H9 (cell line): ENCODE measurements around the gene C10orf71. TPM values are rescaled to one million over a fixed set of nuclear protein-coding genes. Genes with fewer than 3 reads are reported as not detected.

Source experiments
- DNase-seq: peaks from one replicate; pipeline ENCODE4 v3.0.0-alpha.2; 2017
- H2AFZ ChIP-seq: one replicate; pipeline ENCODE4 v1.6.1; 2013; ENCODE audit warnings: mild to moderate bottlenecking, low read length, control low read depth, moderate library complexity
- H2AK5ac ChIP-seq: 2 replicates; pipeline ENCODE4 v1.6.1; 2013; ENCODE audit warnings: low read length, control low read depth, mixed read lengths; ENCODE audit not compliant: insufficient read length
- H2BK120ac ChIP-seq: one replicate; pipeline ENCODE4 v1.6.1; 2013; ENCODE audit warnings: low read depth, mild to moderate bottlenecking, low read length, control low read depth, inconsistent platforms; ENCODE audit not compliant: poor library complexity, severe bottlenecking
- H2BK12ac ChIP-seq: 2 replicates; pipeline ENCODE4 v1.6.1; 2013; ENCODE audit warnings: low read length, control low read depth, mixed read lengths, low read depth; ENCODE audit not compliant: insufficient read length
- H2BK15ac ChIP-seq: 2 replicates; pipeline ENCODE4 v1.6.1; 2013; ENCODE audit warnings: low read depth, low read length, control low read depth
- H2BK20ac ChIP-seq: one replicate; pipeline ENCODE4 v1.6.1; 2013; ENCODE audit warnings: low read depth, mild to moderate bottlenecking, low read length, control low read depth, inconsistent platforms; ENCODE audit not compliant: poor library complexity, severe bottlenecking
- H2BK5ac ChIP-seq: 2 replicates; pipeline ENCODE4 v1.6.1; 2013; ENCODE audit warnings: low read length, control low read depth, mixed read lengths; ENCODE audit not compliant: insufficient read length
- H3K14ac ChIP-seq: 2 replicates; pipeline ENCODE4 v1.6.1; 2013; ENCODE audit warnings: low read length, control low read depth; ENCODE audit not compliant: insufficient read depth
- H3K18ac ChIP-seq: 2 replicates; pipeline ENCODE4 v1.6.1; 2013; ENCODE audit warnings: low read depth, mild to moderate bottlenecking, mixed read lengths, low read length, control low read depth; ENCODE audit not compliant: insufficient read length
- H3K23ac ChIP-seq: 2 replicates; pipeline ENCODE4 v1.6.1; 2013; ENCODE audit warnings: low read length, control low read depth, mixed read lengths, low read depth; ENCODE audit not compliant: insufficient read length
- H3K23me2 ChIP-seq: 2 replicates; pipeline ENCODE4 v1.6.1; 2013; ENCODE audit warnings: low read depth, mild to moderate bottlenecking, mixed read lengths, low read length, control low read depth; ENCODE audit not compliant: insufficient read length, poor library complexity, severe bottlenecking
- H3K27ac ChIP-seq: 2 replicates; pipeline ENCODE4 v1.5.1; 2013; ENCODE audit warnings: low read length, control low read depth, mixed read lengths, low read depth; ENCODE audit not compliant: insufficient read length
- H3K27me3 ChIP-seq: 2 replicates; pipeline ENCODE4 v1.6.1; 2013; ENCODE audit warnings: low read length, control low read depth, inconsistent platforms; ENCODE audit not compliant: insufficient read depth
- H3K4ac ChIP-seq: 2 replicates; pipeline ENCODE4 v1.6.1; 2013; ENCODE audit warnings: low read depth, mild to moderate bottlenecking, control low read depth, inconsistent platforms, low read length, moderate library complexity
- H3K4me1 ChIP-seq: 2 replicates; pipeline ENCODE4 v1.6.1; 2013; ENCODE audit warnings: low read length, control low read depth, inconsistent platforms; ENCODE audit not compliant: insufficient read depth
- H3K4me2 ChIP-seq: 2 replicates; pipeline ENCODE4 v1.6.1; 2013; ENCODE audit warnings: low read length, control low read depth, mixed read lengths; ENCODE audit not compliant: insufficient read length, insufficient read depth
- H3K56ac ChIP-seq: 2 replicates; pipeline ENCODE4 v1.6.1; 2013; ENCODE audit warnings: low read depth, mild to moderate bottlenecking, mixed read lengths, low read length, control low read depth; ENCODE audit not compliant: insufficient read length
- H3K79me1 ChIP-seq: 2 replicates; pipeline ENCODE4 v1.6.1; 2013; ENCODE audit warnings: low read depth, mild to moderate bottlenecking, moderate library complexity, low read length, control low read depth, inconsistent platforms; ENCODE audit not compliant: insufficient read depth, poor library complexity, severe bottlenecking
- H3K79me2 ChIP-seq: 2 replicates; pipeline ENCODE4 v1.6.1; 2013; ENCODE audit warnings: low read length, control low read depth, inconsistent platforms; ENCODE audit not compliant: insufficient read depth
- H3K9ac ChIP-seq: 2 replicates; pipeline ENCODE4 v1.6.1; 2013; ENCODE audit warnings: low read length, control low read depth, mixed read lengths; ENCODE audit not compliant: insufficient read length; ENCODE audit errors: extremely low read depth
- H3K9me3 ChIP-seq: one replicate; pipeline ENCODE4 v1.6.1; 2013; ENCODE audit warnings: low read depth, low read length, inconsistent platforms; ENCODE audit not compliant: control insufficient read depth
- H3T11ph ChIP-seq: one replicate; pipeline ENCODE4 v1.6.1; 2013; ENCODE audit warnings: mild to moderate bottlenecking, low read length, control low read depth, inconsistent platforms
- H4K20me1 ChIP-seq: one replicate; pipeline ENCODE4 v1.6.1; 2013; ENCODE audit not compliant: control insufficient read depth, insufficient read length, insufficient read depth
- H4K5ac ChIP-seq: 2 replicates; pipeline ENCODE4 v1.6.1; 2013; ENCODE audit warnings: low read depth, mild to moderate bottlenecking, mixed read lengths, low read length, control low read depth; ENCODE audit not compliant: insufficient read length
- H4K8ac ChIP-seq: replicated peaks from 2 replicates; pipeline ENCODE4 v1.6.1; 2013; ENCODE audit warnings: low read length, control low read depth, mixed read lengths, low read depth; ENCODE audit not compliant: insufficient read length
- H4K91ac ChIP-seq: 2 replicates; pipeline ENCODE4 v1.6.1; 2013; ENCODE audit warnings: low read depth, mild to moderate bottlenecking, moderate library complexity, mixed read lengths, low read length, control low read depth; ENCODE audit not compliant: insufficient read length
- H3K27ac Mint-ChIP-seq, 3 experiments: 2 replicates in 2 of 3; 3 replicates in 1 of 3; pipeline ENCODE4 v1.8.0; 2020 to 2021; ENCODE audit warnings: mixed read lengths in 3 of 3, mild to moderate bottlenecking in 1 of 3, moderate library complexity in 1 of 3
- H3K27me3 Mint-ChIP-seq: 2 replicates; pipeline ENCODE4 v1.8.0; 2021; ENCODE audit warnings: low read depth, mild to moderate bottlenecking, moderate library complexity, mixed read lengths
- H3K36me3 Mint-ChIP-seq, 3 experiments: 2 replicates in 2 of 3; 3 replicates in 1 of 3; pipeline ENCODE4 v1.8.0; 2020 to 2021; ENCODE audit warnings: low read depth in 3 of 3, mixed read lengths in 3 of 3; ENCODE audit not compliant: insufficient read depth in 1 of 3
- H3K4me1 Mint-ChIP-seq, 2 experiments: 2 replicates each; pipeline ENCODE4 v1.8.0; 2020; ENCODE audit warnings: mixed read lengths in 2 of 2
- H3K4me3 Mint-ChIP-seq, 2 experiments: 2 replicates in 1 of 2; 3 replicates in 1 of 2; pipeline ENCODE4 v1.8.0; 2020 to 2021; ENCODE audit warnings: mild to moderate bottlenecking in 2 of 2, mixed read lengths in 2 of 2, moderate library complexity in 1 of 2
- H3K9me3 Mint-ChIP-seq, 2 experiments: 2 replicates in 1 of 2; 3 replicates in 1 of 2; pipeline ENCODE4 v1.8.0; 2020; ENCODE audit warnings: mild to moderate bottlenecking in 2 of 2, mixed read lengths in 2 of 2, moderate library complexity in 1 of 2
- total RNA-seq: library from RNA; stranded (reverse); gene quantifications from 2 replicates; pipeline ENCODE4 v1.2.1, GENCODE V29; 2021
- TF ChIP-seq, protein P1 (sequence below): fragments of 200-600 bp; sonication (generic); conservative IDR thresholded peaks from 3 replicates; pipeline ENCODE4 v1.8.0; 2021; ENCODE audit warnings: antibody characterized with exemption, mild to moderate bottlenecking

Gene C10orf71
- total RNA-seq, 1 experiment from 2014 or later = not detected

DNA sequence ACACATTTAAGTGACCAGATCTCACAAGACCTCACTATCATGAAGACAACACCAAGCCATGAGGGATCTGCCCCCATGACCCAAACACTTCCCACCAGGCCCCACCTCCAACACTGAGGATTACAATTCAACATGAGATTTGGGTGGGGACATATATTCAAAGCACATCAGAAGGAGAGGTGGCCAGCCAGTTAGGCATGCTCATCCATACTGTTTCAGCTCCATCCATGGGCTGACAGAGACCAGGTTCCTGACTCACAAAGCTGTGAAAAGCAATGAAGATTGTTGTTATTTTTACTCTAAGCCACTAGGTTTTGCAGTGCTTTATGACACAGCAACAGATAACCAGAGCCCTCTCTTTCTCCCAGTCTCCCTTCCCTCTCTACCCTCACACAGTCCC, 36.0 kb downstream of the C10orf71 start:
- H3K4me1 Mint-ChIP-seq = peaks cover 0 to 3% of the 10 kb centered on the region in 2 experiments; a peak in 1 of 4 replicates

More for the DNA sequence above, 36.0 kb downstream of the C10orf71 start:
- no peaks in the 10 kb centered on the region for H4K20me1 ChIP-seq
- H3K9me3 ChIP-seq = no peaks in the 10 kb centered on the region
- H4K5ac ChIP-seq = no peak overlapping the region
- no peak overlapping the region for H3K4ac ChIP-seq
- no peak for DNase-seq
- H3K4me3 Mint-ChIP-seq = no peak overlapping the region
- no peak overlapping the region for H4K91ac ChIP-seq
- no peaks in the 10 kb centered on the region for H3K4me1 ChIP-seq
- H3K23ac ChIP-seq = no peak overlapping the region
- H2BK15ac ChIP-seq = no peak overlapping the region
- no peak overlapping the region for H3K9ac ChIP-seq
- no peak overlapping the region for H2BK12ac ChIP-seq
- no peak overlapping the region for H2AFZ ChIP-seq
- H3K23me2 ChIP-seq = no peaks in the 10 kb centered on the region
- no peak overlapping the region for H4K8ac ChIP-seq
- no peak overlapping the region for H3K18ac ChIP-seq
- peaks cover 16% of the 10 kb centered on the region for H3K27me3 Mint-ChIP-seq
- H2BK5ac ChIP-seq = no peak overlapping the region
- H2BK20ac ChIP-seq = no peak overlapping the region
- TF ChIP-seq, protein P1, sequence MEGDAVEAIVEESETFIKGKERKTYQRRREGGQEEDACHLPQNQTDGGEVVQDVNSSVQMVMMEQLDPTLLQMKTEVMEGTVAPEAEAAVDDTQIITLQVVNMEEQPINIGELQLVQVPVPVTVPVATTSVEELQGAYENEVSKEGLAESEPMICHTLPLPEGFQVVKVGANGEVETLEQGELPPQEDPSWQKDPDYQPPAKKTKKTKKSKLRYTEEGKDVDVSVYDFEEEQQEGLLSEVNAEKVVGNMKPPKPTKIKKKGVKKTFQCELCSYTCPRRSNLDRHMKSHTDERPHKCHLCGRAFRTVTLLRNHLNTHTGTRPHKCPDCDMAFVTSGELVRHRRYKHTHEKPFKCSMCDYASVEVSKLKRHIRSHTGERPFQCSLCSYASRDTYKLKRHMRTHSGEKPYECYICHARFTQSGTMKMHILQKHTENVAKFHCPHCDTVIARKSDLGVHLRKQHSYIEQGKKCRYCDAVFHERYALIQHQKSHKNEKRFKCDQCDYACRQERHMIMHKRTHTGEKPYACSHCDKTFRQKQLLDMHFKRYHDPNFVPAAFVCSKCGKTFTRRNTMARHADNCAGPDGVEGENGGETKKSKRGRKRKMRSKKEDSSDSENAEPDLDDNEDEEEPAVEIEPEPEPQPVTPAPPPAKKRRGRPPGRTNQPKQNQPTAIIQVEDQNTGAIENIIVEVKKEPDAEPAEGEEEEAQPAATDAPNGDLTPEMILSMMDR = no peak
- no peaks in the 10 kb centered on the region for H3K79me1 ChIP-seq
- H2BK120ac ChIP-seq = no peak overlapping the region
- H3K79me2 ChIP-seq = no peaks in the 10 kb centered on the region
- no peak overlapping the region for H3T11ph ChIP-seq
- H3K4me2 ChIP-seq = no peak overlapping the region
- no peak overlapping the region for H3K27ac ChIP-seq
- no peak overlapping the region for H3K14ac ChIP-seq
- H3K27ac Mint-ChIP-seq = peak overlapping the region in 1 of 3 experiments; percentile 19; a peak in 1 of 7 replicates
- H2AK5ac ChIP-seq = no peak overlapping the region
- no peaks in the 10 kb centered on the region for H3K27me3 ChIP-seq
- no peak overlapping the region for H3K56ac ChIP-seq
- H3K36me3 Mint-ChIP-seq = no peaks in the 10 kb centered on the region
- no peaks in the 10 kb centered on the region; a peak in 1 of 5 replicates for H3K9me3 Mint-ChIP-seq
